ENCODE data around the gene CLHC1. TPM values are rescaled to one million over a fixed set of nuclear protein-coding genes. Genes with fewer than 3 reads are reported as not detected.

Gene CLHC1
- total and polyA plus RNA-seq, 2 experiments from 2014 or later, result 1.3 to 5.6 TPM

- no peaks in the 10 kb centered on the region for H3K4me1 ChIP-seq (ENCODE audit: insufficient read depth)
- no peaks in the 10 kb centered on the region for H3F3A ChIP-seq (ENCODE audit: insufficient read depth)
- no peaks in the 10 kb centered on the region for H3K27me3 ChIP-seq (replicated peaks; ENCODE audit: insufficient read depth)
- in situ Hi-C loops (cut with MboI), result no loop called here
- H3K9ac ChIP-seq, result no peak overlapping the region
- no peak overlapping the region for H3K27ac ChIP-seq
- WGBS, 2 experiments (ENCODE audit: low coverage in 1 of 2, low lambda C conversion rate in 2 of 2, missing lambda C conversion rate in 2 of 2), result 98% methylated on average over 2 of the region's 2 CpGs
- H3K4me3 ChIP-seq, result no peak overlapping the region
- no peaks in the 10 kb centered on the region for H3K36me3 ChIP-seq (ENCODE audit: low read depth)
- DNase-seq, result no peak
- H3K79me2 ChIP-seq (ENCODE audit: insufficient read depth), result no peaks in the 10 kb centered on the region
- H2AFZ ChIP-seq, result no peak overlapping the region
- H4K20me1 ChIP-seq (ENCODE audit: insufficient read depth), result no peaks in the 10 kb centered on the region
- H3K9me3 ChIP-seq (ENCODE audit: low read depth), result no peaks in the 10 kb centered on the region
- H3K9me2 ChIP-seq (ENCODE audit: insufficient read depth), result no peaks in the 10 kb centered on the region
- no peak for TF ChIP-seq EZH2phosphoT487 (IDR thresholded peaks at IDR 0.05; ENCODE audit: insufficient read depth, low read depth)
- no peak for TF ChIP-seq EZH2 (IDR thresholded peaks at IDR 0.05; ENCODE audit: insufficient read depth, poor library complexity, severe bottlenecking)
- H3K4me2 ChIP-seq (ENCODE audit: unreplicated experiment), result no peak overlapping the region
These were observed 89.6 kb downstream of the CLHC1 start for GRCh38 chr2:55142518-55142917.

DNA sequence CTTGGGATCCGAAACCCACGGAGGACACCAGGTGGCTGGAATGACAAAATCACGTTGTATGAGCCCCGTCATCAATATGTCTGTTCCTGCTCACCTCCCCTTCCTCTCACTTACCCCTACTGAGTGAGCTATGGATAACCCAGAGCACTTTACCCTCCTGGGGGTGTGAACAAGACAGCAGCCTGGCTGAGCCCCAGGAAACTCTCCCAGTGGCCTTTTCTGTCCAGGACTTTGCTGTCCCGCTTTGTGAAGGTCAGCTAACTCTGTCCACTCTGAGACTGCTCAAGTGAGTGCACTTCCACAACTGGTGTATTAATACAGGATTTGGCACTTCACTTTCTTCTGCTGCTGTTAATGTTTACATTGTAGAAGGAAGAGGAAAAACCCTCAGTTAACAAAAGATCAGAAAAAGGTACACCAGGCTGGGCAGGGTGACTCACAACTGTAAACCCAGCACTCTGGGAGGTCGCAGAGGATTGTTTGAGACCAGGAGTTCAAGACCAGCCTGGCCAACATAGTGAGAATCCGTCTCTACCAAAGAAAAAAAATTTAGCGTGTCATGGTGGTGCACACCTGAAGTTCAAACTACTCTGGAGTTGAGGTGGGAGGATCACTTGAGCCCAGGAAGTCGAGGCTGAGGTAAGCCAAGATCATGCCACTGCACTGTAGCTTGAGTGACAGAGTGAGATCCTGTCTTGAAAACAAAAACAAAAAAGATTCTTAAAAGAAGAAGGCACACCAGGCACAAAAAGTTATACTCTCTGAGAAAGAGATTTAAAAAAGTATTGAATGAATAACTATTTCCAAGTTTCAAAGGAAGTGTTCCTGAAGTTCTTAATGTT, 90.3 kb downstream of the CLHC1 start:
- no peak overlapping the region for H3K4me2 ChIP-seq (ENCODE audit: unreplicated experiment)
- no peak for TF ChIP-seq EZH2 (IDR thresholded peaks at IDR 0.05; ENCODE audit: insufficient read depth, poor library complexity, severe bottlenecking)
- no peak for TF ChIP-seq EZH2phosphoT487 (IDR thresholded peaks at IDR 0.05; ENCODE audit: insufficient read depth, low read depth)
- H3K79me2 ChIP-seq (ENCODE audit: insufficient read depth), result no peaks in the 10 kb centered on the region
- no peaks in the 10 kb centered on the region for H3K9me3 ChIP-seq (ENCODE audit: low read depth)
- no peak overlapping the region for H3K9ac ChIP-seq
- H3F3A ChIP-seq (ENCODE audit: insufficient read depth), result no peaks in the 10 kb centered on the region
- H3K27ac ChIP-seq, result no peak overlapping the region
- in situ Hi-C loops (cut with MboI), result no loop called here
- DNase-seq, result no peak
- no peaks in the 10 kb centered on the region for H4K20me1 ChIP-seq (ENCODE audit: insufficient read depth)
- WGBS, 2 experiments (ENCODE audit: low coverage in 1 of 2, low lambda C conversion rate in 2 of 2, missing lambda C conversion rate in 2 of 2), result 89 to 96% methylated on average over 8 to 9 of the region's 9 CpGs
- no peaks in the 10 kb centered on the region for H3K4me1 ChIP-seq (ENCODE audit: insufficient read depth)
- no peaks in the 10 kb centered on the region for H3K9me2 ChIP-seq (ENCODE audit: insufficient read depth)
- no peaks in the 10 kb centered on the region for H3K36me3 ChIP-seq (ENCODE audit: low read depth)
- no peak overlapping the region for H3K4me3 ChIP-seq
- no peak overlapping the region for H2AFZ ChIP-seq
- no peaks in the 10 kb centered on the region for H3K27me3 ChIP-seq (replicated peaks; ENCODE audit: insufficient read depth)

DNA sequence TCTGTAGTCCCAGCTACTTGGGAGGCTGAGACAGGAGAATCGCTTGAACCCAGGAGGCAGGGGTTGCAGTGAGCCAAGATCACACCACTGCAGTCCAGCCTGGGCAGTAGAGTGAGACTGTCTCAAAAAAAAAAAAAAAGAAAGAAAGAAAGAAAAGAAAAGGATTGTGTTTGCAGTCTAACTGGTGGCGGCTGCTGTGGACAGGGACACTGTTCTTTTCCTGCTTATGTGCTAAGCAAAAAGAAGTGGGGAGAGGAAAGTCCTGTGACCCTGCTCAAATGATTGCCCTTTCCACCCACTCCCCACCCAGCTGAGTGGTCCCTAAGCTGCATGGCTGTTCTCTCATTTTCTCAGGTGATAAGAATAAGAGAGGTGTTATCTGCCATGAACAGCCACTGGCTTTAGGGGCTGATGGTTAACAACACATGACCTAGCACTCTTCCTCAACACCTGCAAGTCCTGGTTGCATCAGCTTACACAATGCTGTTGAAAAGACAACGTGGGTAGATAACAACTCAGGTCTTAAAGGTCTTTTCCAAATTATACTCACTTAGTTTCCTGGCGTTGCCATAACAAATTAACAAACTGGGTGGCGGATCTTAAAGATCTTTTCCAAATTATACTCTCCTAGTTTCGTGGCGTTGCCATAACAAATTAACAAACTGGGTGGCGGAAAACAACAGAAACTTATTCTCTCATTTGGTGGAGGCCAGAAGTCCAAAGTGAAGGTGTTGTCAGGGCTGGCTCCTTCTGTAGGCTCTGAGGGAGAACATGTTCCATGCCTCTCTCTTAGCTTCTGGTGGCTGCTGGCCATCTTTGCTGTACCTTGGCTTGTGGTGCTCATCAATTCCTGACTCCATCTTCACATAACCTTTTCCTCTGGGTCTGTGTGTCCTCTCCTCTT, 91.5 kb downstream of the CLHC1 start:
- Histone ChIP-seq H3K4me1 (ENCODE audit: insufficient read depth) (no peaks in the 10 kb centered on the region), H2AFZ (no peak overlapping the region), H3K27ac (no peak overlapping the region), H3F3A (ENCODE audit: insufficient read depth) (no peaks in the 10 kb centered on the region), H3K79me2 (ENCODE audit: insufficient read depth) (no peaks in the 10 kb centered on the region), H3K9me3 (ENCODE audit: low read depth) (no peaks in the 10 kb centered on the region), H3K27me3 (replicated peaks; ENCODE audit: insufficient read depth) (no peaks in the 10 kb centered on the region), H3K36me3 (ENCODE audit: low read depth) (no peaks in the 10 kb centered on the region), H3K4me3 (no peak overlapping the region), H3K4me2 (ENCODE audit: unreplicated experiment) (no peak overlapping the region), H3K9ac (no peak overlapping the region), H3K9me2 (ENCODE audit: insufficient read depth) (no peaks in the 10 kb centered on the region), H4K20me1 (ENCODE audit: insufficient read depth) (no peaks in the 10 kb centered on the region)
- in situ Hi-C loops (cut with MboI), result no loop called here
- TF ChIP-seq EZH2 (IDR thresholded peaks at IDR 0.05; ENCODE audit: insufficient read depth, poor library complexity, severe bottlenecking), result no peak
- no peak for TF ChIP-seq EZH2phosphoT487 (IDR thresholded peaks at IDR 0.05; ENCODE audit: insufficient read depth, low read depth)
- 85 to 88% methylated on average over 8 of the region's 8 CpGs for WGBS, 2 experiments (ENCODE audit: low coverage in 1 of 2, low lambda C conversion rate in 2 of 2, missing lambda C conversion rate in 2 of 2)
- no peak for DNase-seq

- no peaks in the 10 kb centered on the region for H3K36me3 ChIP-seq (ENCODE audit: low read depth)
These were observed 92.8 kb downstream of the CLHC1 start for GRCh38 chr2:55139305-55139704.

More at GRCh38 chr2:55139305-55139704, 92.8 kb downstream of the CLHC1 start:
- DNase-seq, result no peak
- H3K79me2 ChIP-seq (ENCODE audit: insufficient read depth), result no peaks in the 10 kb centered on the region
- H3K9me2 ChIP-seq (ENCODE audit: insufficient read depth), result no peaks in the 10 kb centered on the region
- H3K27ac ChIP-seq, result no peak overlapping the region
- in situ Hi-C loops (cut with MboI), result no loop called here
- H3K27me3 ChIP-seq (replicated peaks; ENCODE audit: insufficient read depth), result no peaks in the 10 kb centered on the region
- peaks cover 5% of the 10 kb centered on the region; the same call in 1 of the 2 replicates for H3F3A ChIP-seq (ENCODE audit: insufficient read depth)
- 70 to 71% methylated on average over 3 of the region's 3 CpGs for WGBS, 2 experiments (ENCODE audit: low coverage in 1 of 2, low lambda C conversion rate in 2 of 2, missing lambda C conversion rate in 2 of 2)
- no peak overlapping the region for H3K4me3 ChIP-seq
- H3K4me1 ChIP-seq (ENCODE audit: insufficient read depth), result peaks cover 1% of the 10 kb centered on the region
- no peak overlapping the region for H3K9ac ChIP-seq
- H3K9me3 ChIP-seq (ENCODE audit: low read depth), result no peaks in the 10 kb centered on the region
- H2AFZ ChIP-seq, result no peak overlapping the region
- no peak overlapping the region for H3K4me2 ChIP-seq (ENCODE audit: unreplicated experiment)
- no peaks in the 10 kb centered on the region for H4K20me1 ChIP-seq (ENCODE audit: insufficient read depth)
- no peak for TF ChIP-seq EZH2 (IDR thresholded peaks at IDR 0.05; ENCODE audit: insufficient read depth, poor library complexity, severe bottlenecking)
- no peak for TF ChIP-seq EZH2phosphoT487 (IDR thresholded peaks at IDR 0.05; ENCODE audit: insufficient read depth, low read depth)

All from GM23248 (cell line).